IMR-90 (cell line): Measurements from ENCODE around the gene COL4A2. TPM values are rescaled to one million over a fixed set of nuclear protein-coding genes. Genes with fewer than 3 reads are reported as not detected.

Source experiments
- ATAC-seq: fragments of 200-7000 bp; cut with Tn5 transposase; 2 replicates; pipeline ENCODE4 v1.9.1; 2020; ENCODE audit warnings: low read depth, mild to moderate bottlenecking, moderate library complexity
- BruUV-seq: library from RNA; stranded (reverse); fragments of 400-500 nt; replicated peaks from 2 replicates; lab custom pipeline; 2021; lab: Mats Ljungman, UMichigan
- CTCF ChIA-PET: fragments of 300-600 bp; formaldehyde crosslinking; extraction: SDS; loops from one replicate; lab custom pipeline; 2021; ENCODE audit warnings: antibody characterized with exemption; lab: Yijun Ruan, JAX
- POLR2A ChIA-PET: fragments of 300-600 bp; sonication (Branson Sonifier 250); formaldehyde crosslinking; loops from one replicate; lab custom pipeline; 2022; ENCODE audit warnings: antibody characterized with exemption; ENCODE audit not compliant: unreplicated experiment; lab: Charles Lee
- DNase-seq: peaks from one replicate; pipeline ENCODE4 v3.0.0; 2013
- H2AFZ ChIP-seq: replicated peaks from 2 replicates; pipeline ENCODE3; 2013; ENCODE audit warnings: low read length, mild to moderate bottlenecking; ENCODE audit not compliant: poor library complexity
- H2AK5ac ChIP-seq: 2 replicates; pipeline ENCODE4 v1.6.1; 2013; ENCODE audit warnings: low read depth, low read length, inconsistent platforms
- H2AK9ac ChIP-seq: replicated peaks from 2 replicates; pipeline ENCODE3; 2013; ENCODE audit warnings: mild to moderate bottlenecking, low read depth, low read length, moderate library complexity; ENCODE audit not compliant: poor library complexity
- H2BK120ac ChIP-seq: 2 replicates; pipeline ENCODE4 v1.6.1; 2013; ENCODE audit warnings: low read depth, low read length, inconsistent platforms
- H2BK15ac ChIP-seq: 3 replicates; pipeline ENCODE4 v1.6.1; 2013; ENCODE audit warnings: low read depth, low read length, inconsistent platforms
- H2BK20ac ChIP-seq: 2 replicates; pipeline ENCODE4 v1.6.1; 2013; ENCODE audit warnings: low read depth, mild to moderate bottlenecking, inconsistent platforms, low read length, moderate library complexity
- H2BK5ac ChIP-seq: 2 replicates; pipeline ENCODE4 v1.6.1; 2013; ENCODE audit warnings: mild to moderate bottlenecking, low read depth, low read length, inconsistent platforms; ENCODE audit not compliant: poor library complexity, severe bottlenecking
- H3K14ac ChIP-seq: replicated peaks from 2 replicates; pipeline ENCODE4 v1.6.1; 2013; ENCODE audit warnings: low read depth, low read length, inconsistent platforms
- H3K18ac ChIP-seq: 2 replicates; pipeline ENCODE4 v1.6.1; 2013; ENCODE audit warnings: low read depth, low read length, control low read depth
- H3K23ac ChIP-seq: 2 replicates; pipeline ENCODE4 v1.6.1; 2013; ENCODE audit warnings: low read depth, low read length, inconsistent platforms
- H3K27ac ChIP-seq: 2 replicates; pipeline ENCODE4 v1.5.1; 2013; ENCODE audit warnings: mild to moderate bottlenecking, control low read depth, low read length; ENCODE audit not compliant: insufficient read depth
- H3K27me3 ChIP-seq: 2 replicates; pipeline ENCODE4 v1.6.1; 2013; ENCODE audit warnings: low read length; ENCODE audit not compliant: control insufficient read depth, insufficient read depth
- H3K36me3 ChIP-seq: 2 replicates; pipeline ENCODE4 v1.6.1; 2013; ENCODE audit warnings: low read length, mixed read lengths; ENCODE audit not compliant: control insufficient read depth, insufficient read depth
- H3K4ac ChIP-seq: 2 replicates; pipeline ENCODE4 v1.6.1; 2013; ENCODE audit warnings: low read depth, low read length, inconsistent platforms
- H3K4me1 ChIP-seq: 2 replicates; pipeline ENCODE4 v1.6.1; 2013; ENCODE audit warnings: low read length, mixed read lengths; ENCODE audit not compliant: control insufficient read depth, insufficient read depth
- H3K4me2 ChIP-seq: 2 replicates; pipeline ENCODE4 v1.6.1; 2013; ENCODE audit warnings: low read depth, mild to moderate bottlenecking, control low read depth, low read length, moderate library complexity
- H3K4me3 ChIP-seq: 2 replicates; pipeline ENCODE4 v1.5.1; 2013; ENCODE audit warnings: low read depth, mild to moderate bottlenecking, control low read depth, low read length, moderate library complexity; ENCODE audit not compliant: insufficient read depth
- H3K56ac ChIP-seq: 2 replicates; pipeline ENCODE4 v1.6.1; 2013; ENCODE audit warnings: low read length, inconsistent platforms; ENCODE audit not compliant: insufficient read depth; ENCODE audit errors: extremely low read depth
- H3K79me1 ChIP-seq, 2 experiments: 2 replicates each; pipeline ENCODE4 v1.6.1; 2013; ENCODE audit warnings: low read length in 2 of 2, inconsistent platforms in 1 of 2, low read depth in 1 of 2
- H3K9ac ChIP-seq: 2 replicates; pipeline ENCODE4 v1.6.1; 2013; ENCODE audit warnings: low read depth, low read length, control low read depth
- H3K9me1 ChIP-seq: 2 replicates; pipeline ENCODE4 v1.6.1; 2013; ENCODE audit warnings: low read length, inconsistent platforms; ENCODE audit not compliant: insufficient read depth
- H3K9me3 ChIP-seq: 2 replicates; pipeline ENCODE4 v1.6.1; 2013; ENCODE audit warnings: low read length; ENCODE audit not compliant: control insufficient read depth, insufficient read depth
- H4K20me1 ChIP-seq: 2 replicates; pipeline ENCODE4 v1.6.1; 2013; ENCODE audit warnings: low read length, inconsistent platforms; ENCODE audit not compliant: insufficient read depth
- H4K5ac ChIP-seq: 2 replicates; pipeline ENCODE4 v1.6.1; 2013; ENCODE audit warnings: mild to moderate bottlenecking, low read depth, low read length, control low read depth
- H4K8ac ChIP-seq, 2 experiments: 2 replicates each; pipeline ENCODE4 v1.6.1; 2013; ENCODE audit warnings: low read depth in 2 of 2, low read length in 2 of 2, control low read depth in 1 of 2, inconsistent platforms in 1 of 2
- H4K91ac ChIP-seq: 2 replicates; pipeline ENCODE4 v1.6.1; 2013; ENCODE audit warnings: low read depth, low read length, inconsistent platforms; ENCODE audit not compliant: insufficient read depth
- CEBPB ChIP-seq: IDR thresholded peaks from 2 replicates; pipeline ENCODE4 v1.6.1; 2012; ENCODE audit warnings: low read depth, low read length, improper control_type of control experiment
- CTCF ChIP-seq: conservative IDR thresholded peaks from 2 replicates; pipeline ENCODE4 v1.5.1; 2012; ENCODE audit warnings: mild to moderate bottlenecking, low read depth, low read length, improper control_type of control experiment
- MXI1 ChIP-seq: IDR thresholded peaks from 2 replicates; pipeline ENCODE4 v1.6.1; 2012; ENCODE audit warnings: low read depth, mild to moderate bottlenecking, low read length, moderate library complexity, borderline replicate concordance
- SMC3 ChIP-seq: fragments of 150-350 bp; IDR thresholded peaks from 2 replicates; pipeline ENCODE4 v1.6.1; 2016; ENCODE audit warnings: low read depth, mild to moderate bottlenecking, antibody characterized with exemption, low read length, moderate library complexity
- WGBS, 2 experiments: methylation state at CpG; one replicate each; pipeline versions ENCODE4 v1.1.5 to v1.1.7; 2013; ENCODE audit warnings: missing lambda C conversion rate in 2 of 2; ENCODE audit not compliant: insufficient read length in 1 of 2; ENCODE audit errors: extremely low coverage in 2 of 2; 5-methylcytosine and 5-hydroxymethylcytosine counted together
- dilution Hi-C: fragments of 300-500 bp; cut with HindIII; formaldehyde crosslinking; loops from one replicate; pipeline ENCODE4 v1.14.3; 2018; ENCODE audit warnings: low sequenced_read_pairs; ENCODE audit not compliant: unreplicated experiment
- in situ Hi-C: fragments of 300-500 bp; cut with MboI; formaldehyde crosslinking; loops from 3 replicates; pipeline ENCODE4 v1.14.3; 2019; ENCODE audit warnings: low sequenced_read_pairs, inconsistent platforms, mixed read lengths
- intact Hi-C: fragments of 100-400 bp; cut with micrococcal nuclease; formaldehyde crosslinking; loops from 2 replicates; pipeline ENCODE4 v1.10.0; 2022
- polyA plus RNA-seq, 3 experiments: library from polyadenylated mRNA; depleted of rRNA; stranded (reverse); fragments of >200 nt; gene quantifications; 2 replicates each; pipeline ENCODE4 v1.2.3, GENCODE V29; 2012; ENCODE audit warnings: low replicate concordance in 1 of 3
- total RNA-seq: library from RNA; depleted of rRNA; stranded (reverse); fragments of >200 nt; gene quantifications from 2 replicates; pipeline ENCODE4 v1.2.3, GENCODE V29; 2012
- TF ChIP-seq, protein P1 (sequence below): fragments of 150-350 bp; IDR thresholded peaks from 2 replicates; pipeline ENCODE4 v1.6.1; 2017; ENCODE audit warnings: mild to moderate bottlenecking, antibody characterized with exemption, low read length, low read depth

COL4A2 gene
- total and polyA plus RNA-seq, 2 of the 4 experiments (the other 2 are of a cell fraction) = 90.7 to 457 TPM

DNA sequence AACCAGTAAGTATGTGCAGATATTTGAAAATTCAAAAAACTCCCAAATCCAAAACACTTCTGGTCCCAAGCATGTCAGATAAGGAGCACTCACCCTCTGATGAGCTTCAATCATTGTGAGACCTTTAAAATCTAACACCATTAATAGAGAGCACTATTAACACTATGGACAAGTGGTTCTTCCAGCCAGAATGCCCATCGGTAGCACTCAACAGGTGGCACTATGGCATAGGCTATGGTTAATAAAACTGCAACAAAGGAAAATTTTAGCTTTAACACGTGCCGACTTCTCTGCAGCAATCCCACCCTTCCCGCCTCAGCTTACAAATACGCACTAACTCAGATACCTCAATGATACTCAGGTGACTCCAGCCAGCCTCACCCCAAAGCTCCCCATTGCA is 62.3 kb downstream of the COL4A2 start:
- POLR2A ChIA-PET = no interaction called here
- H3K9ac ChIP-seq = no peak overlapping the region
- H3K56ac ChIP-seq = no peak overlapping the region
- H2AFZ ChIP-seq = no peak overlapping the region
- H2BK15ac ChIP-seq = no peak overlapping the region
- no peaks in the 10 kb centered on the region for H3K27me3 ChIP-seq
- H2AK9ac ChIP-seq = no peak overlapping the region
- CTCF ChIA-PET = no interaction called here
- H2AK5ac ChIP-seq = peak overlapping the region; percentile 14; the same call in 1 of the 2 replicates
- H3K4ac ChIP-seq = no peak overlapping the region
- TF ChIP-seq MXI1 (no peak), CEBPB (no peak), CTCF (no peak), SMC3 (no peak)
- TF ChIP-seq, protein P1, sequence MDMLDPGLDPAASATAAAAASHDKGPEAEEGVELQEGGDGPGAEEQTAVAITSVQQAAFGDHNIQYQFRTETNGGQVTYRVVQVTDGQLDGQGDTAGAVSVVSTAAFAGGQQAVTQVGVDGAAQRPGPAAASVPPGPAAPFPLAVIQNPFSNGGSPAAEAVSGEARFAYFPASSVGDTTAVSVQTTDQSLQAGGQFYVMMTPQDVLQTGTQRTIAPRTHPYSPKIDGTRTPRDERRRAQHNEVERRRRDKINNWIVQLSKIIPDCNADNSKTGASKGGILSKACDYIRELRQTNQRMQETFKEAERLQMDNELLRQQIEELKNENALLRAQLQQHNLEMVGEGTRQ = no peak
- dilution Hi-C loops (no loop called here), in situ Hi-C loops (no loop called here), intact Hi-C loops (no loop called here)
- H2BK20ac ChIP-seq = no peak overlapping the region
- WGBS, 2 experiments = 100% methylated on average over 2 of the region's 5 CpGs; no CpG with 5 or more reads in 1 of the 2 experiments
- H3K18ac ChIP-seq = no peak overlapping the region
- no peak overlapping the region for H4K5ac ChIP-seq
- H4K8ac ChIP-seq = no peak overlapping the region
- peaks cover 9% of the 10 kb centered on the region for H3K36me3 ChIP-seq
- H2BK5ac ChIP-seq = no peak overlapping the region
- H2BK120ac ChIP-seq = no peak overlapping the region
- H3K4me1 ChIP-seq = peaks cover 14% of the 10 kb centered on the region
- DNase-seq = no peak
- H3K4me3 ChIP-seq = no peak overlapping the region
- no peak overlapping the region for H4K91ac ChIP-seq
- no peak overlapping the region for H3K27ac ChIP-seq
- peaks cover 24% of the 10 kb centered on the region for H3K9me1 ChIP-seq
- peaks cover 35 to 78% of the 10 kb centered on the region in 2 experiments for H3K79me1 ChIP-seq
- peaks cover 11% of the 10 kb centered on the region; the same call in 1 of the 2 replicates for H4K20me1 ChIP-seq
- BruUV-seq = no TSS peak
- ATAC-seq = no peak
- H3K4me2 ChIP-seq = no peak overlapping the region
- H3K9me3 ChIP-seq = no peaks in the 10 kb centered on the region
- H3K23ac ChIP-seq = no peak overlapping the region
- H3K14ac ChIP-seq = peak overlapping the region; percentile 41; the same call in 1 of the 2 replicates
